ENCODE data around the gene SRR.

- no peak for TF ChIP-seq ZNF274 (IDR thresholded peaks at IDR 0.05; ENCODE audit: low read depth, low read length)
- no peak for TF ChIP-seq YY1 (IDR thresholded peaks at IDR 0.05; ENCODE audit: insufficient read depth, insufficient read length)
Observed at GRCh38 chr17:2321399-2321798, 17.6 kb downstream of the SRR start.
